ENCODE measurements around the gene ACRV1. TPM values are rescaled to one million over a fixed set of nuclear protein-coding genes. Genes with fewer than 3 reads are reported as not detected.
"Not testable (repeated sequence)": the region's sequence is repeated elsewhere in the genome, so short reads cannot be mapped to it uniquely, and the experiment has no call there.

The ACRV1 gene
- not detected for total RNA-seq

GRCh38 chr11:125680747-125681146 is at the start of gene ACRV1:
ACRV1 (minus strand) TSS chr11:125680847; CDS start chr11:125680780, 67 bp downstream.
- no peak for DNase-seq (ENCODE audit: low spot score)
- ATAC-seq = no peak
- intact Hi-C loops (cut with DNase I) = no loop called here

- DNase-seq (ENCODE audit: low spot score) (no peak), ATAC-seq (no peak)
- intact Hi-C loops (cut with DNase I) = no loop called here
Observed at GRCh38 chr11:125728969-125729368, 48.3 kb upstream of the ACRV1 start.

- ATAC-seq = no peak
- no peak for DNase-seq (ENCODE audit: low spot score)
- intact Hi-C loops (cut with DNase I) = no loop called here
Observed at GRCh38 chr11:125724125-125724524, 43.5 kb upstream of the ACRV1 start.

GRCh38 chr11:125720781-125721180 is 40.1 kb upstream of the ACRV1 start:
- ATAC-seq (no peak), DNase-seq (ENCODE audit: low spot score) (no peak)
- intact Hi-C loops (cut with DNase I) = no loop called here

GRCh38 chr11:125704686-125705085 is 24.0 kb upstream of the ACRV1 start:
- intact Hi-C loops (cut with DNase I); DNase-seq (ENCODE audit: low spot score); ATAC-seq: not testable (repeated sequence)

- ATAC-seq (no peak), DNase-seq (ENCODE audit: low spot score) (no peak)
- intact Hi-C loops (cut with DNase I) = no loop called here
Observed at GRCh38 chr11:125701858-125702621, 21.4 kb upstream of the ACRV1 start.

GRCh38 chr11:125701018-125701610 is 20.5 kb upstream of the ACRV1 start:
- intact Hi-C loops (cut with DNase I) = no loop called here
- DNase-seq (ENCODE audit: low spot score) (no peak), ATAC-seq (no peak)

- ATAC-seq (no peak), DNase-seq (ENCODE audit: low spot score) (no peak)
- intact Hi-C loops (cut with DNase I) = no loop called here
Observed at GRCh38 chr11:125694951-125695350, 14.3 kb upstream of the ACRV1 start.

- intact Hi-C loops (cut with DNase I) = no loop called here
- ATAC-seq (no peak), DNase-seq (ENCODE audit: low spot score) (no peak)
Observed at GRCh38 chr11:125692887-125693286, 12.2 kb upstream of the ACRV1 start.

- intact Hi-C loops (cut with DNase I) = no loop called here
- no peak for ATAC-seq
- no peak for DNase-seq (ENCODE audit: low spot score)
Observed at GRCh38 chr11:125690006-125690405, 9.4 kb upstream of the ACRV1 start.

- intact Hi-C loops (cut with DNase I) = no loop called here
- DNase-seq (ENCODE audit: low spot score) = no peak
- no peak for ATAC-seq
Observed at GRCh38 chr11:125689274-125689859, 8.7 kb upstream of the ACRV1 start.

- DNase-seq (ENCODE audit: low spot score) (no peak), ATAC-seq (no peak)
- intact Hi-C loops (cut with DNase I) = no loop called here
Observed at GRCh38 chr11:125688632-125689031, 8.0 kb upstream of the ACRV1 start.

- intact Hi-C loops (cut with DNase I) = no loop called here
- no peak for DNase-seq (ENCODE audit: low spot score)
- ATAC-seq = no peak
Observed at GRCh38 chr11:125688066-125688465, 7.4 kb upstream of the ACRV1 start.

- DNase-seq (ENCODE audit: low spot score) (no peak), ATAC-seq (no peak)
- intact Hi-C loops (cut with DNase I) = no loop called here
Observed at GRCh38 chr11:125685228-125685627, 4.6 kb upstream of the ACRV1 start.

- intact Hi-C loops (cut with DNase I) = no loop called here
- ATAC-seq (no peak), DNase-seq (ENCODE audit: low spot score) (no peak)
Observed at GRCh38 chr11:125679837-125680236, 810 bp downstream of the ACRV1 start.

GRCh38 chr11:125679397-125679796 is 1.2 kb downstream of the ACRV1 start:
- intact Hi-C loops (cut with DNase I) = no loop called here
- DNase-seq (ENCODE audit: low spot score) (no peak), ATAC-seq (no peak)

GRCh38 chr11:125675196-125675595 is 5.5 kb downstream of the ACRV1 start:
- intact Hi-C loops (cut with DNase I) = no loop called here
- no peak for DNase-seq (ENCODE audit: low spot score)
- no peak for ATAC-seq

- ATAC-seq (no peak), DNase-seq (ENCODE audit: low spot score) (no peak)
- intact Hi-C loops (cut with DNase I) = no loop called here
Observed at GRCh38 chr11:125674210-125674609, 6.4 kb downstream of the ACRV1 start.

- DNase-seq (ENCODE audit: low spot score) (no peak), ATAC-seq (no peak)
- intact Hi-C loops (cut with DNase I) = no loop called here
Observed at GRCh38 chr11:125671561-125671960, 9.1 kb downstream of the ACRV1 start.

GRCh38 chr11:125670172-125670571 is 10.5 kb downstream of the ACRV1 start:
- ATAC-seq = no peak
- intact Hi-C loops (cut with DNase I) = no loop called here
- no peak for DNase-seq (ENCODE audit: low spot score)
